ENCODE measurements around the gene ZMYM2. TPM values are rescaled to one million over a fixed set of nuclear protein-coding genes. Genes with fewer than 3 reads are reported as not detected.

Gene ZMYM2
- total RNA-seq, 2 experiments from 2014 or later: 59.9 to 64.7 TPM

DNA sequence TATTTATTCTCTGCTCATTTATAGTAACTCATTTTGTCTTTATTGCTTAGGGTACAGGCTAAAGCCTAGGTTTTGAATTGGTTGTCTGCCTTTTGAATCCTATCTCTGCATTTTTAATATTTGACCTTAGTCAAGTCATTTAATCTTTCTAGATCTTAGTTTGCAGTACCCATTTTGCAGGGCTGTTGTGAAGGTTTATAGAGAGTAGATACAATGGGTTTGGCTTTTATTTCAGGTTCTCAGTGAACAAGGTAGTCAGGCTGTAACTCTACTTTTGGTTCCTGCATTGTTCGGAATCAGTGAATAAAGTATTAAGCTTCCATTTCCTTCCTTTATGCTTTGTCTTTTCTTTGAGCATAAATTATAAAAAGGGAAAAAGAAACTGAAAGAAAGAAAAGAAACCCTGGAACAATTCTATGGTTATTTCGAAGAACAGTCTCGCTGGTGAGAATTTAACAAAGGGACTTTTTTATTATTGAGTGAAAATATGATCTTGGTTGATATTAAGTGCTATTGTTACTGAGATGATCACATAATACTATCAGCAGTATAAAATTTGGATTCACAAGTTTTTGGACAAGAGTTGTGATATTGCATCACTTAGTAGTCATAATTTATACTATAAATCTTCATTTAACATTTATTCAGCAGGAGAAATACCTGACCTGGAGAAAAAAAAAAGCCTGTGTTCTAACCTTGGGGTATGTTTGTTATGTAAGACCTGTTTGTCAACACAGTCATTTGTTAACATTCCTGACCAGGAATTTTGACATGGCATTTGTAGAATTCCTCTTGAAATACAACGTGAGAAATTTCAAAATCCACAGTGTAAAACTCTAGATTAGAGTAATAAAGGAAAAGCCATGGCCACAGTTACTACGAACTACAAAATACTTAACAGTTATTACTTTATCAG lies 91.3 kb downstream of the ZMYM2 start:
- Histone ChIP-seq H3K36me3 (ENCODE audit: insufficient read depth, low read length) (peaks cover 54% of the 10 kb centered on the region), H3K4me1 (ENCODE audit: insufficient read depth, low read length, poor library complexity, severe bottlenecking) (no peaks in the 10 kb centered on the region), H3K9me2 (ENCODE audit: insufficient read depth, low read length) (no peaks in the 10 kb centered on the region), H3K4me3 (ENCODE audit: low read depth, low read length, poor library complexity, severe bottlenecking) (no peak overlapping the region), H2AFZ (ENCODE audit: low read length) (no peak overlapping the region), H3K79me2 (ENCODE audit: insufficient read depth, low read depth, low read length) (no peaks in the 10 kb centered on the region), H4K20me1 (ENCODE audit: insufficient read depth, low read length) (no peaks in the 10 kb centered on the region), H3K9me3 (ENCODE audit: low read length) (no peaks in the 10 kb centered on the region), H3K27ac (ENCODE audit: low read depth, low read length, poor library complexity, severe bottlenecking) (no peak overlapping the region), H3K4me2 (ENCODE audit: low read length) (no peak overlapping the region)
- DNase-seq (ENCODE audit: low spot score): no peak
- intact Hi-C loops (cut with micrococcal nuclease; ENCODE audit: unreplicated experiment): no loop called here
- ChIA-PET CTCF (ENCODE audit: unreplicated experiment) (no interaction called here), POLR2A (interaction anchor here (0.8 kb wide), 1 partner anchor 15 kb away, joined by 3 read pairs; no protein-coding TSS in a partner anchor)
- BruUV-seq (replicated peaks): no TSS peak
- TF ChIP-seq, protein P1, sequence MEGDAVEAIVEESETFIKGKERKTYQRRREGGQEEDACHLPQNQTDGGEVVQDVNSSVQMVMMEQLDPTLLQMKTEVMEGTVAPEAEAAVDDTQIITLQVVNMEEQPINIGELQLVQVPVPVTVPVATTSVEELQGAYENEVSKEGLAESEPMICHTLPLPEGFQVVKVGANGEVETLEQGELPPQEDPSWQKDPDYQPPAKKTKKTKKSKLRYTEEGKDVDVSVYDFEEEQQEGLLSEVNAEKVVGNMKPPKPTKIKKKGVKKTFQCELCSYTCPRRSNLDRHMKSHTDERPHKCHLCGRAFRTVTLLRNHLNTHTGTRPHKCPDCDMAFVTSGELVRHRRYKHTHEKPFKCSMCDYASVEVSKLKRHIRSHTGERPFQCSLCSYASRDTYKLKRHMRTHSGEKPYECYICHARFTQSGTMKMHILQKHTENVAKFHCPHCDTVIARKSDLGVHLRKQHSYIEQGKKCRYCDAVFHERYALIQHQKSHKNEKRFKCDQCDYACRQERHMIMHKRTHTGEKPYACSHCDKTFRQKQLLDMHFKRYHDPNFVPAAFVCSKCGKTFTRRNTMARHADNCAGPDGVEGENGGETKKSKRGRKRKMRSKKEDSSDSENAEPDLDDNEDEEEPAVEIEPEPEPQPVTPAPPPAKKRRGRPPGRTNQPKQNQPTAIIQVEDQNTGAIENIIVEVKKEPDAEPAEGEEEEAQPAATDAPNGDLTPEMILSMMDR (conservative IDR thresholded peaks at IDR 0.05; ENCODE audit: low read length): no peak
- TF ChIP-seq EZH2phosphoT487 (IDR thresholded peaks at IDR 0.05; ENCODE audit: borderline replicate concordance, low read depth, low read length): no peak

DNA sequence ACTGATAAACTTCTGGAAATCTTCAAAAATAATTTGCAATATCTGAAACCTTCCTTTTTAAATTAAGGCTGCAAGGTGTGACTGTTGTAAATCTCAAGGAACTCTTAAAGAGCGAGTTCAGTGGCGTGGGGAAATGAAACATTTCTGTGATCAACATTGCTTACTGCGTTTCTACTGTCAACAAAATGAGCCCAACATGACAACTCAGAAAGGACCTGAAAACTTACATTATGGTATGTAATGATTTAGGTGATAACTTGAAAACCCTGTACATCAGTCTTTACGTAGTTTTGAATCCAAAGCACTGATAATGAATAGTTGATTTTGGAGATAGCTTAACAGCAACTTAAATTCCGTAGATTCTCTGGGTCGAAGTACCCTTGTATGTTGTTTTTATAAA lies 92.8 kb downstream of the ZMYM2 start:
- BruUV-seq (replicated peaks): no TSS peak
- Histone ChIP-seq H3K27ac (ENCODE audit: low read depth, low read length, poor library complexity, severe bottlenecking) (no peak overlapping the region), H3K9me2 (ENCODE audit: insufficient read depth, low read length) (no peaks in the 10 kb centered on the region), H3K4me2 (ENCODE audit: low read length) (no peak overlapping the region), H3K9me3 (ENCODE audit: low read length) (no peaks in the 10 kb centered on the region), H3K4me1 (ENCODE audit: insufficient read depth, low read length, poor library complexity, severe bottlenecking) (no peaks in the 10 kb centered on the region), H4K20me1 (ENCODE audit: insufficient read depth, low read length) (no peaks in the 10 kb centered on the region), H3K4me3 (ENCODE audit: low read depth, low read length, poor library complexity, severe bottlenecking) (no peak overlapping the region), H3K79me2 (ENCODE audit: insufficient read depth, low read depth, low read length) (no peaks in the 10 kb centered on the region), H3K36me3 (ENCODE audit: insufficient read depth, low read length) (peaks cover 54% of the 10 kb centered on the region), H2AFZ (ENCODE audit: low read length) (no peak overlapping the region)
- CTCF ChIA-PET (ENCODE audit: unreplicated experiment): no interaction called here
- TF ChIP-seq, protein P1 (conservative IDR thresholded peaks at IDR 0.05; ENCODE audit: low read length): no peak
- no peak for TF ChIP-seq EZH2phosphoT487 (IDR thresholded peaks at IDR 0.05; ENCODE audit: borderline replicate concordance, low read depth, low read length)
- intact Hi-C loops (cut with micrococcal nuclease; ENCODE audit: unreplicated experiment): no loop called here
- no peak for DNase-seq (ENCODE audit: low spot score)
- POLR2A ChIA-PET: no interaction called here

DNA sequence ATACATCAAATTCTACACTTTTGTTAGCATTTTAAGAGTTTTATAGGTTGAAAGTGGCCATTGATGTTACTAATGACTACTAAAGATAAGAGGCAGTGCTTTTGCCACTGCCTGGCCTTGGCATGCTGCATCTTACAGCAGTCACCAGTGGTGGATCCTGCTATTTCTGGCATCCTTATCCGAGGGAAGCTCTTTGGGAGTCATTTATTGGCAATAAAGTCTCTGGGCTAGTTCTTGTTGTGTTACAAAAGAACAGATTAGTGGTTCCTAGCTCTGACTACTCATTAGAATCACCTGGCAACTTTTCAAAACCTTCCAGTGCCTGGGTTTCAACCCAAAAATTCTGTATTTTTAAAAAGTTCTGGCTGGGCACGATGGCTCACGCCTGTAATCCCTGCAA lies 94.5 kb downstream of the ZMYM2 start:
- Histone ChIP-seq H4K20me1 (ENCODE audit: insufficient read depth, low read length) (no peaks in the 10 kb centered on the region), H3K9me2 (ENCODE audit: insufficient read depth, low read length) (no peaks in the 10 kb centered on the region), H3K4me3 (ENCODE audit: low read depth, low read length, poor library complexity, severe bottlenecking) (no peak overlapping the region), H3K79me2 (ENCODE audit: insufficient read depth, low read depth, low read length) (no peaks in the 10 kb centered on the region), H3K4me2 (ENCODE audit: low read length) (no peak overlapping the region), H3K36me3 (ENCODE audit: insufficient read depth, low read length) (peaks cover 67% of the 10 kb centered on the region), H3K27ac (ENCODE audit: low read depth, low read length, poor library complexity, severe bottlenecking) (no peak overlapping the region), H2AFZ (ENCODE audit: low read length) (no peak overlapping the region), H3K4me1 (ENCODE audit: insufficient read depth, low read length, poor library complexity, severe bottlenecking) (no peaks in the 10 kb centered on the region), H3K9me3 (ENCODE audit: low read length) (no peaks in the 10 kb centered on the region)
- intact Hi-C loops (cut with micrococcal nuclease; ENCODE audit: unreplicated experiment): no loop called here
- ChIA-PET POLR2A (interaction anchor here (0.6 kb wide), 1 partner anchor 46 kb away, joined by 3 read pairs; no protein-coding TSS in a partner anchor), CTCF (ENCODE audit: unreplicated experiment) (no interaction called here)
- TF ChIP-seq, protein P1 (conservative IDR thresholded peaks at IDR 0.05; ENCODE audit: low read length): no peak
- no peak for TF ChIP-seq EZH2phosphoT487 (IDR thresholded peaks at IDR 0.05; ENCODE audit: borderline replicate concordance, low read depth, low read length)
- BruUV-seq (replicated peaks): no TSS peak
- no peak for DNase-seq (ENCODE audit: low spot score)
